ENCODE measurements around the gene RNF14. TPM values are rescaled to one million over a fixed set of nuclear protein-coding genes. Genes with fewer than 3 reads are reported as not detected.

RNF14 gene
- total RNA-seq, 1 experiment from 2014 or later: 20.5 TPM

- no peaks in the 10 kb centered on the region for H3K27me3 Mint-ChIP-seq (ENCODE audit: low read depth)
- H3K4me3 Mint-ChIP-seq: no peak overlapping the region
- POLR2A ChIA-PET: no interaction called here
- DNase-seq (ENCODE audit: low spot score): no peak
- no peak for ATAC-seq
- H3K27ac Mint-ChIP-seq: no peak overlapping the region
- peaks cover 76% of the 10 kb centered on the region for H3K36me3 Mint-ChIP-seq
- TF ChIP-seq, protein P1, sequence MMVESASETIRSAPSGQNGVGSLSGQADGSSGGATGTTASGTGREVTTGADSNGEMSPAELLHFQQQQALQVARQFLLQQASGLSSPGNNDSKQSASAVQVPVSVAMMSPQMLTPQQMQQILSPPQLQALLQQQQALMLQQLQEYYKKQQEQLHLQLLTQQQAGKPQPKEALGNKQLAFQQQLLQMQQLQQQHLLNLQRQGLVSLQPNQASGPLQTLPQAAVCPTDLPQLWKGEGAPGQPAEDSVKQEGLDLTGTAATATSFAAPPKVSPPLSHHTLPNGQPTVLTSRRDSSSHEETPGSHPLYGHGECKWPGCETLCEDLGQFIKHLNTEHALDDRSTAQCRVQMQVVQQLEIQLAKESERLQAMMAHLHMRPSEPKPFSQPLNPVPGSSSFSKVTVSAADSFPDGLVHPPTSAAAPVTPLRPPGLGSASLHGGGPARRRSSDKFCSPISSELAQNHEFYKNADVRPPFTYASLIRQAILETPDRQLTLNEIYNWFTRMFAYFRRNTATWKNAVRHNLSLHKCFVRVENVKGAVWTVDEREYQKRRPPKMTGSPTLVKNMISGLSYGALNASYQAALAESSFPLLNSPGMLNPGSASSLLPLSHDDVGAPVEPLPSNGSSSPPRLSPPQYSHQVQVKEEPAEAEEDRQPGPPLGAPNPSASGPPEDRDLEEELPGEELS (CRISPR knock-in tag; IDR thresholded peaks at IDR 0.05): no peak
- no peak for TF ChIP-seq ATF3 (CRISPR knock-in tag; conservative IDR thresholded peaks at IDR 0.05)
- no peak for TF ChIP-seq JAZF1 (CRISPR knock-in tag; IDR thresholded peaks at IDR 0.05)
- TF ChIP-seq SMAD4 (CRISPR knock-in tag; IDR thresholded peaks at IDR 0.05): no peak
- no peak for TF ChIP-seq ZNF232 (CRISPR knock-in tag; IDR thresholded peaks at IDR 0.05)
- no peak for TF ChIP-seq ZMAT4 (CRISPR knock-in tag; IDR thresholded peaks at IDR 0.05)
- TF ChIP-seq GABPB1 (CRISPR knock-in tag; IDR thresholded peaks at IDR 0.05): no peak
- TF ChIP-seq ZNF671 (CRISPR knock-in tag; IDR thresholded peaks at IDR 0.05): no peak
- no peak for TF ChIP-seq E2F5 (CRISPR knock-in tag; IDR thresholded peaks at IDR 0.05)
- no peak for TF ChIP-seq ATF1 (CRISPR knock-in tag; IDR thresholded peaks at IDR 0.05)
- no peak for TF ChIP-seq ZNF219 (CRISPR knock-in tag; IDR thresholded peaks at IDR 0.05; ENCODE audit: borderline replicate concordance)
- no peak for TF ChIP-seq HMGA2 (CRISPR knock-in tag; IDR thresholded peaks at IDR 0.05)
- TF ChIP-seq, protein P2, sequence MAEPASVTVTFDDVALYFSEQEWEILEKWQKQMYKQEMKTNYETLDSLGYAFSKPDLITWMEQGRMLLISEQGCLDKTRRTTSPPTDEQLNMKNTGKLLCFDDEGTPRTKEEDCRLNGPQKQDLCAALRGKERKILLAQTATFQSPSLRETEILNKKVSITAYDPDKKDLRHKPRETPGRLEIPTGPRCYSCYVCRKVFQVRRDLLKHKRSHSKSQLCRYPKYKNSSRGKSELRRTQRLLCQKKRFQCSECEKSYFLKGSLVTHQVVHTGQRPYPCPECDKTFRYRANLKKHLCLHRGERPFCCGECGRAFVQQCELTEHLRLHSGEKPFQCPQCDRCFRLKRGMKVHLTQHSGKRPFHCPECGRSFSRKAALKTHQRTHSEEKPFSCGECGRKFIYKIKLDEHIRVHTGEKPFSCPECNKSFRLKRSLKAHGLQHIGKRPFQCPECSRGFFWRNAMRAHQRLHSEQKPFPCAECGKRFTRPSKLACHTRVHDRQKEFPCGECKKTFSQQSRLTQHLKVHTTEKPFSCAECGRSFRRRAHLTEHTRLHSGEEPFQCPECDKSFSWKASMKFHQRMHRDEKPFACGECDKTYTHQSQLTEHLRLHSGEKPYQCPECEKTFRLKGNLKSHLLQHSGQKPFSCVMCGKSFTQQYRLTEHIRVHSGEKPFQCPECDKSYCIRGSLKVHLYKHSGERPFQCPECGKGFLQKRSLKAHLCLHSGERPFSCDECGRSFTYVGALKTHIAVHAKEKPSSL (CRISPR knock-in tag; conservative IDR thresholded peaks at IDR 0.05): no peak
- no peak for TF ChIP-seq ZNF512 (CRISPR knock-in tag; IDR thresholded peaks at IDR 0.05; ENCODE audit: borderline replicate concordance)
- no peak for TF ChIP-seq ZNF396 (CRISPR knock-in tag; IDR thresholded peaks at IDR 0.05; ENCODE audit: borderline replicate concordance)
- no peak for TF ChIP-seq NR2C2 (CRISPR knock-in tag; IDR thresholded peaks at IDR 0.05)
- no peaks in the 10 kb centered on the region for H3K4me1 Mint-ChIP-seq
- no peaks in the 10 kb centered on the region for H3K9me3 Mint-ChIP-seq
- CTCF ChIA-PET: no interaction called here
Observed at GRCh38 chr5:142006363-142007236, 37.7 kb downstream of the RNF14 start.

DNA sequence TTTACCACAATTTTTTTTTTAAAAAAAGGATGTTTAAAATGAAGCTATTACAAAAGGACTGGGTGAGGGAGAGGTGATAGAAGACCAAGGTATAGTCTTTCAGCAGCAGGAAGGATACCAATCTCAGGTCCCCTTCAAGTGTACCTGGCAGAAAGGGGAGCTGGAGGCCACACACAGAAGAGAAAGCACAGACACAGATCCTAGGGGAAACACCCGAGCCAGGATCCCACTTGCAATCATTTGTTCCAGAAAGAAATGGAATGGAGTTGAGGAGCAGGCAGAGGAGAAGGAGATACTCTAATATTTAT, 38.3 kb downstream of the RNF14 start:
- Mint-ChIP-seq H3K4me1 (no peaks in the 10 kb centered on the region), H3K4me3 (no peak overlapping the region), H3K27ac (no peak overlapping the region), H3K27me3 (ENCODE audit: low read depth) (no peaks in the 10 kb centered on the region), H3K9me3 (no peaks in the 10 kb centered on the region), H3K36me3 (peaks cover 70% of the 10 kb centered on the region)
- DNase-seq (ENCODE audit: low spot score) (no peak), ATAC-seq (no peak)
- CTCF ChIA-PET: no interaction called here
- POLR2A ChIA-PET: no interaction called here
- TF ChIP-seq, protein P3, sequence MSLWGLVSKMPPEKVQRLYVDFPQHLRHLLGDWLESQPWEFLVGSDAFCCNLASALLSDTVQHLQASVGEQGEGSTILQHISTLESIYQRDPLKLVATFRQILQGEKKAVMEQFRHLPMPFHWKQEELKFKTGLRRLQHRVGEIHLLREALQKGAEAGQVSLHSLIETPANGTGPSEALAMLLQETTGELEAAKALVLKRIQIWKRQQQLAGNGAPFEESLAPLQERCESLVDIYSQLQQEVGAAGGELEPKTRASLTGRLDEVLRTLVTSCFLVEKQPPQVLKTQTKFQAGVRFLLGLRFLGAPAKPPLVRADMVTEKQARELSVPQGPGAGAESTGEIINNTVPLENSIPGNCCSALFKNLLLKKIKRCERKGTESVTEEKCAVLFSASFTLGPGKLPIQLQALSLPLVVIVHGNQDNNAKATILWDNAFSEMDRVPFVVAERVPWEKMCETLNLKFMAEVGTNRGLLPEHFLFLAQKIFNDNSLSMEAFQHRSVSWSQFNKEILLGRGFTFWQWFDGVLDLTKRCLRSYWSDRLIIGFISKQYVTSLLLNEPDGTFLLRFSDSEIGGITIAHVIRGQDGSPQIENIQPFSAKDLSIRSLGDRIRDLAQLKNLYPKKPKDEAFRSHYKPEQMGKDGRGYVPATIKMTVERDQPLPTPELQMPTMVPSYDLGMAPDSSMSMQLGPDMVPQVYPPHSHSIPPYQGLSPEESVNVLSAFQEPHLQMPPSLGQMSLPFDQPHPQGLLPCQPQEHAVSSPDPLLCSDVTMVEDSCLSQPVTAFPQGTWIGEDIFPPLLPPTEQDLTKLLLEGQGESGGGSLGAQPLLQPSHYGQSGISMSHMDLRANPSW (CRISPR knock-in tag; conservative IDR thresholded peaks at IDR 0.05; ENCODE audit: low read depth): no peak
- TF ChIP-seq MXD4 (CRISPR knock-in tag; IDR thresholded peaks at IDR 0.05; ENCODE audit: borderline replicate concordance) (no peak), ZBTB21 (CRISPR knock-in tag; IDR thresholded peaks at IDR 0.05; ENCODE audit: borderline replicate concordance) (no peak)
- TF ChIP-seq, protein P1 (CRISPR knock-in tag; IDR thresholded peaks at IDR 0.05): no peak
